SK-N-MC (cell line): ENCODE data around the gene G6PC1.
"Not testable (repeated sequence)": the region's sequence is repeated elsewhere in the genome, so short reads cannot be mapped to it uniquely, and the experiment has no call there.

Source experiments
- DNase-seq: peaks from one replicate; pipeline ENCODE4 v3.0.0-alpha.2; 2011; ENCODE audit warnings: low read depth, low spot score
- H3K27ac ChIP-seq: fragments of 200-600 bp; sonication (generic); 2 replicates; pipeline ENCODE4 v1.5.1; 2016; ENCODE audit warnings: mixed run types
- H3K36me3 ChIP-seq: fragments of 200-600 bp; sonication (generic); 2 replicates; pipeline ENCODE4 v1.6.1; 2017; ENCODE audit warnings: antibody characterized with exemption, low read length, mixed read lengths; ENCODE audit not compliant: insufficient read depth
- H3K4me3 ChIP-seq: fragments of 200-600 bp; sonication (generic); 2 replicates; pipeline ENCODE4 v1.5.1; 2016
- H3K9ac ChIP-seq: fragments of 200-600 bp; sonication (generic); 2 replicates; pipeline ENCODE4 v1.8.0; 2017; ENCODE audit warnings: mixed run types, mixed read lengths; ENCODE audit not compliant: insufficient read length
- H3K9me3 ChIP-seq: fragments of 200-600 bp; sonication (generic); 2 replicates; pipeline ENCODE4 v1.6.1; 2017; ENCODE audit warnings: low read depth, mild to moderate bottlenecking, antibody characterized with exemption, low read length, moderate library complexity, mixed read lengths
- EZH2 ChIP-seq: fragments of 200-600 bp; sonication (generic); IDR thresholded peaks from one replicate; pipeline ENCODE4 v1.6.1; 2017; ENCODE audit warnings: antibody characterized with exemption
- FOXP2 ChIP-seq: optimal IDR thresholded peaks from 2 replicates; pipeline ENCODE3; 2011; ENCODE audit warnings: mild to moderate bottlenecking, moderate library complexity; ENCODE audit not compliant: insufficient read depth; ENCODE audit errors: extremely low read length, control extremely low read depth
- POLR2AphosphoS5 ChIP-seq: IDR thresholded peaks from 2 replicates; pipeline ENCODE4 v1.6.1; 2012; ENCODE audit warnings: mild to moderate bottlenecking, low read depth, low read length, borderline replicate concordance

Gene G6PC1

GRCh38 chr17:42920106-42920900, 19.7 kb downstream of the G6PC1 start:
- Histone ChIP-seq H3K27ac (no peak overlapping the region), H3K4me3 (no peak overlapping the region), H3K36me3 (no peaks in the 10 kb centered on the region), H3K9me3 (no peaks in the 10 kb centered on the region), H3K9ac (no peak overlapping the region)
- TF ChIP-seq POLR2AphosphoS5 (no peak), EZH2 (no peak), FOXP2 (no peak)
- no peak for DNase-seq

GRCh38 chr17:42920922-42921321, 20.3 kb downstream of the G6PC1 start:
- no peak overlapping the region for H3K4me3 ChIP-seq
- no peak for DNase-seq

GRCh38 chr17:42922294-42922693, 21.7 kb downstream of the G6PC1 start:
- TF ChIP-seq POLR2AphosphoS5: no peak
- TF ChIP-seq EZH2: no peak
- TF ChIP-seq FOXP2: no peak
- Histone ChIP-seq H3K9me3 (no peaks in the 10 kb centered on the region), H3K4me3 (no peak overlapping the region), H3K9ac (peak overlapping the region; percentile 3), H3K36me3 (no peaks in the 10 kb centered on the region), H3K27ac (peak overlapping the region; percentile 59)
- DNase-seq: no peak

More at GRCh38 chr17:42920922-42921321, 20.3 kb downstream of the G6PC1 start:
- TF ChIP-seq FOXP2 (no peak), EZH2 (no peak), POLR2AphosphoS5 (no peak)
- H3K9ac ChIP-seq: no peak overlapping the region
- H3K27ac ChIP-seq: no peak overlapping the region
- H3K36me3 ChIP-seq: no peaks in the 10 kb centered on the region
- no peaks in the 10 kb centered on the region for H3K9me3 ChIP-seq

- DNase-seq, H3K9me3 ChIP-seq, H3K36me3 ChIP-seq, H3K4me3 ChIP-seq: not testable (repeated sequence)
- 0 out of 2 replicates have a peak overlapping the region, but pooled peaks have one; percentile 59 for H3K27ac ChIP-seq
- peak overlapping the region; percentile 9 for H3K9ac ChIP-seq
These were observed 22.9 kb downstream of the G6PC1 start for GRCh38 chr17:42923472-42923871.

- Histone ChIP-seq H3K9me3 (no peaks in the 10 kb centered on the region), H3K9ac (no peak overlapping the region), H3K27ac (no peak overlapping the region), H3K36me3 (no peaks in the 10 kb centered on the region), H3K4me3 (no peak overlapping the region)
- TF ChIP-seq EZH2: no peak
- TF ChIP-seq POLR2AphosphoS5: no peak
- DNase-seq: no peak
These were observed 24.3 kb downstream of the G6PC1 start for GRCh38 chr17:42924891-42925290.

- Histone ChIP-seq H3K27ac (peak overlapping the region; percentile 91), H3K4me3 (0 out of 2 replicates have a peak overlapping the region, but pooled peaks have one; percentile 15), H3K36me3 (no peaks in the 10 kb centered on the region), H3K9me3 (no peaks in the 10 kb centered on the region), H3K9ac (peak overlapping the region; percentile 53)
- peak; percentile 60 for DNase-seq
- TF ChIP-seq FOXP2 (peak; percentile 31), EZH2 (no peak)
These were observed 28.3 kb downstream of the G6PC1 start for GRCh38 chr17:42928714-42929496.

- Histone ChIP-seq H3K4me3 (no peak overlapping the region), H3K27ac (peak overlapping the region; percentile 91; the same call in 1 of the 2 replicates), H3K9me3 (no peaks in the 10 kb centered on the region), H3K9ac (no peak overlapping the region), H3K36me3 (no peaks in the 10 kb centered on the region)
- no peak for TF ChIP-seq POLR2AphosphoS5
- no peak for TF ChIP-seq FOXP2
- TF ChIP-seq EZH2: no peak
- no peak for DNase-seq
These were observed 28.9 kb downstream of the G6PC1 start for GRCh38 chr17:42929497-42929844.

GRCh38 chr17:42937712-42938596, 37.4 kb downstream of the G6PC1 start:
- H3K4me3 ChIP-seq: no peak overlapping the region
- TF ChIP-seq FOXP2 (no peak), EZH2 (no peak), POLR2AphosphoS5 (no peak)
- H3K9me3 ChIP-seq: no peaks in the 10 kb centered on the region
- H3K27ac ChIP-seq: no peak overlapping the region
- no peak overlapping the region for H3K9ac ChIP-seq
- DNase-seq: no peak
- H3K36me3 ChIP-seq: no peaks in the 10 kb centered on the region

- H3K36me3 ChIP-seq: peaks cover 3% of the 10 kb centered on the region; the same call in 1 of the 2 replicates
- no peak overlapping the region for H3K9ac ChIP-seq
- DNase-seq: no peak
- H3K27ac ChIP-seq: no peak overlapping the region
- TF ChIP-seq FOXP2: no peak
- no peak for TF ChIP-seq POLR2AphosphoS5
- TF ChIP-seq EZH2: no peak
- H3K4me3 ChIP-seq: no peak overlapping the region
- no peaks in the 10 kb centered on the region for H3K9me3 ChIP-seq
These were observed 43.6 kb downstream of the G6PC1 start for GRCh38 chr17:42944211-42944610.
